EH (cell line): ENCODE measurements around the gene ATG7.
"Not testable (repeated sequence)": the region's sequence is repeated elsewhere in the genome, so short reads cannot be mapped to it uniquely, and the experiment has no call there.

Experiments
- DNase-seq: peaks from one replicate; pipeline ENCODE4 v3.0.0-alpha.2; 2015; ENCODE audit warnings: low read depth

ATG7 gene

GRCh38 chr3:11591391-11592282, 319.4 kb downstream of the ATG7 start:
- DNase-seq: peak; percentile 73

DNA sequence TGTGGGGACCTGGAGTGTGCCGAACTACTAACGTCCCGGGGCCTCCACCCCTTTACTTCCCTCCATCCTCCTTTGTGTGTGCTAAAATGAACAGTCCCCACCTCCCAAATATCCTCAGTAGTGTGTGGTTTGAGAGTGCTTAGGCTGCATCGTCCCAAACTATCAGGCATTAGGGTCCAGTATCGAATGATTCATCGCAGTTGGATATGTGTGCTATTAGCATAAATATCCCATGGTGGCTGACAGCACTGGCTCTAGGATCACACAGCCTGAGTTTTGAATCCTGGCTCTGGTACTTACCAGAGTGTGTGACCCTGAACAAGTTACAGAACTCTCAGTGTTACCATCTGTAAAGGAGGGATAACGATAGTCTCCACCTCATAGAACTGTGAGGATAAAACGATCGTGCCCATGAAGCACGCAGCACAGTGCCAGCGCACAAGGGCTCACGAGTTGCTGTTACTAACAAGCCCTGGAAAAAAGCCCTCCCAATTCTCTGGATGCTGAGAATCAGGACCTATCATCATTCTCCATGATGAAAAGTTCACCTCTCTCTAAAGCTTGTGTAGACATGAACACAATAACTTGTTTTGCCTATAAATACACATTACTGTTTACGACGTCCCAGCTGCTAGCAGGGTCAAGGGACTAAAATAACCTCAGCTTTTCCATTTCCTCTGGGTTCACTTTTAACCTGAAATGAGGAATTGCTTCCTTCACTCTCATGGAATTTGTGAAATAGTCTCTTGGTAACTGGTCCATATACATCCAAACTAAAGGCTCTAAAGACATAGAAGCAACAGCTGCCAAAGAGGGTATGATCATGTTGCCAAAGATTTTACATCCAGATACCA, 320.5 kb downstream of the ATG7 start:
- DNase-seq: peak; percentile 68

DNA sequence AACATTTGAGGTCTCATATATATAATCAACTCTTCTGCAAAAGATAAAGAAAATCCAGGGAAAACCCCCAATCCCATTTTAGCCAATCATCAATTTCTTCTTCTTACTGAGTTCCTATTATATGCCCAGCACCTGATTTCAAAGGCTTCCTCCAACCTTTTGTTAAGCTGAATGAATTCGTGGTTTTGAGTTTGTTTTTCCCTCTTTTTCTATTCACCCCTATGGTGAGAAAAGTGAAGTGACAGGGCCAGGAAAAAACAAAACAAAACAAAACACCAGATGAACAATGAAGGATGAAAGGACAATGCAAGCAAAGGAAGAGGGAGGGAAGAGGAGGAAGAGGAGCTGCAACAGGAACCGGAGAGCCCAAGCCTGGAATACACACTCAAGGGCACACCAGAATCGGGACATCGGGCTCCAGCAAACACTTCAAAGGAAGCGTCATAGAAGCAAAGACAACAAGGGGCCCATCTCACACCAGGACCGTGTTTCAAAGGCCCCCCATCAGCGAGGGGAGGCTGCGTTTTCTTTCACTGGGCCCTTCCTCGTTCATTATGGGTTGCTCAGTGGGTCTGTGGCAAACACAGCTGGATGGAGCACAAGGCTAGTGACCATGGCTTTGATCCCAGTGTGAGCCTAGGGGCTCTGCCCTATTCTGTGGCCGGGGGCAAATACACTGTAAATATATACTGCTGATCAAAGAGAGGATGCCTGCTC, 321.3 kb downstream of the ATG7 start:
- no peak for DNase-seq

- not testable (repeated sequence) for DNase-seq
These were observed 322.8 kb downstream of the ATG7 start for GRCh38 chr3:11595024-11595423.

DNA sequence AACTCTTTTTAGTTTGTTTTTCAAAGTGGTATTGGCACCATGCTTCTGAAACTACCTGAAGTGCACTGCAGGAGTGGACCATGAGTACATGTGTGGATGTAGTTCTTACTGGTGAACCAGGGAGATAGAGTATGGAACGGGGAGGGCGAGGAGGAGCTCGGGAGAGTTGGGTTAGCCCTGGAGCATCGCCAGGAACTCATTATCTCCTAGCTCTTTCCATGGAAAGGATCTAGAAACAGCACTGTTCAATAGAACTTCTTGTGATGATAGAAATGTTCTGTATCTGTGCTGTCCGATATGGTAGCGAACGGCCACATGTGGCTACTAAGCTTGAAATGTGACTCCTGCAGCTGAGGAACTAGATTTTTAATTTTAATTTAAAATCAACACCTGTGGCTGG, 324.2 kb downstream of the ATG7 start:
- no peak for DNase-seq

GRCh38 chr3:11600501-11601282, 328.5 kb downstream of the ATG7 start:
- peak; percentile 100 for DNase-seq

GRCh38 chr3:11601446-11602238, 329.4 kb downstream of the ATG7 start:
- DNase-seq: peak; percentile 54

DNA sequence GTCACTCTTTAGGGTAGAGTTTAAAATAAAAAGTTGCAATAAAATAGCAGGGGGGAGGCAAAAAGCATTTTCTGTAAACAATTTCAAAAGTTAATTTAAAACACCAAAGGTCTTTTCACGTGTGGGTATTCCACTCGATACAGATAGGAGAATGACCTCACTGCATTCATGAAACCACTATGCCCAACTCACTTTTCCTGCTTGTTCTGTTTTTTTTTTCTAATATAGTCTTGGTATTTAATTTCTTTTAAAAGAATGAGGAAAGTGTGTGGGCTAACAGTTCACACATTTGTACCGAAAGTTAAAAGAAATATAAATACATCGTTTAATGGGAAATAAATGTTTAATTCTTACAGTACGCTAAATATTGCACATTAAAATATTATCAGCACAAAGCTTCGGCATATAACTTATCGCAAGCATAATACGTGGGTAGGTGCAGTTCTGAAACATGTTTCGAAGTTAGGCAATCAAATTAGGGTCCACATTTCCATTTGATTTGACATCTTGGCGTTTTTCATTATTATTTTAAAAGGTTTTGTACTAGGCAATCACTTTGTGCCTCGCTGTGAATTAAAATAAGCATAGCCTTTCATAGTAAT, 330.1 kb downstream of the ATG7 start:
- no peak for DNase-seq

GRCh38 chr3:11602886-11603527, 330.8 kb downstream of the ATG7 start:
- no peak for DNase-seq

DNA sequence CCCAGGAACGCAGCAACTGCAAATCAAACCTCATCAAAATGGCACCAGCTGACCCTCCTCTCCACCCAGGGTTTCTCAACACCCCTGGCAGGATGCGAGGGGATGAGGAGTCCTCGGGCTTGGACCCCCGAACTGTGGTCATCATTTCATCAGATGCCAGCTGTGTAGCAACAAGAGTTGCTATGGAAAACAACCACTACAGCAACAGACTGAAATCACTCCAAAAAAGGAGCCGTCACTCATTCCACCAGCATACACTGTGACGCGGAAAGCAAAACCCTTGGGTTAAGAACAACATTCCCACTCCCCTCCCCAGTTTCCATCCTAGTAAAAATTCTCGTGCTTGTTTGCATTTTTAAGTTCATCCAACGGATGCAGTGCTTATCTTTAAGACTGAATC, 331.4 kb downstream of the ATG7 start:
- DNase-seq: peak; percentile 96

GRCh38 chr3:11604139-11604892, 332.1 kb downstream of the ATG7 start:
- peak; percentile 86 for DNase-seq

DNA sequence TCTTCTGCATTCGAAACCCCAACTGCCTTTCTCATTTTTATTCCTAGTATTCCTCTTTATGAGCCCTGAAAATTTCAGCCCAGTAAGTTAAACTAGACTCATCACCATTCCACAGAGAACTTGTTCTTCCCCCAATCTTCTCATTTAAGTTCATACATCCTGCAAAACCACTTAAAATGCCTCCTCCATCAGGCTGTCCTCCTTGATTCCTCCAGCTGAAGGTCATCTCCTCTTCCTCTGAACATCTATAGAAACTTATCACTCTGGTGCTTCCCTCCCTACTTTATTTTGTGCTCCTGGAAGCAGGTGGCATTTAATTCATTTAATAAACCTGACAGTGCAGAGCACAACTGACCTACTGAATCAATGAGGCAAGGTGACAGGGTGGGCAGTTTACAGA, 333.2 kb downstream of the ATG7 start:
- DNase-seq: no peak

DNA sequence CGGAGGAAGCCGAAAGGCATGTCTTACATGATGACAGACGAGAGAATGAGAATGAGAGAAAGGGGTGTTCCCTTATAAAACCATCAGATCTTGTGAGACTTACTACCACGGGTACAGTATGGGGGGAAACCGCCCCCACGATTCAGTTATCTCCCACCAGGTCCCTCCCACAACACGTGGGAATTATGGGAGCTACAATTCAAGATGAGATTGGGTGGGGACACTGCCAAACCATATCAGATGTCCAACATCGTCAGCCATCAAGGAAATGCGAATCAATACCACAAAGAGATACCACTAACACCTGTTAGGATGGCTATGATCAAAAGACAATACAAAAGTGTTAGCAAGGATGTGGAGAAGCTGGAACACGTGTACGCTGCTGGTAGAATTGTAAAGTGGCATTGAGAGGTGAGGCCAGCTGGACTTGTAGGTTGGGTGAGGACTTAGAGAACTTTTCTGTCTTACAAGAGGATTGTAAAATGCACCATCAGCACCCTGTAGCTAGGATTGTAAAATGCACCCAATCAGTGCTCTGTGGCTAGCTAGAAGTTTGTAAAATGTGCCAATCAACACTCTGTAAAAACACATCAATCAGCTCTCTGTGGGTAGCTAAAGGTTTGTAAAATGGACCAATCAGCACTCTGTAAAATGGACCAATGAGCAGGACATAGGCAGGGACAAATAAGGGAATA, 334.0 kb downstream of the ATG7 start:
- DNase-seq: no peak

DNA sequence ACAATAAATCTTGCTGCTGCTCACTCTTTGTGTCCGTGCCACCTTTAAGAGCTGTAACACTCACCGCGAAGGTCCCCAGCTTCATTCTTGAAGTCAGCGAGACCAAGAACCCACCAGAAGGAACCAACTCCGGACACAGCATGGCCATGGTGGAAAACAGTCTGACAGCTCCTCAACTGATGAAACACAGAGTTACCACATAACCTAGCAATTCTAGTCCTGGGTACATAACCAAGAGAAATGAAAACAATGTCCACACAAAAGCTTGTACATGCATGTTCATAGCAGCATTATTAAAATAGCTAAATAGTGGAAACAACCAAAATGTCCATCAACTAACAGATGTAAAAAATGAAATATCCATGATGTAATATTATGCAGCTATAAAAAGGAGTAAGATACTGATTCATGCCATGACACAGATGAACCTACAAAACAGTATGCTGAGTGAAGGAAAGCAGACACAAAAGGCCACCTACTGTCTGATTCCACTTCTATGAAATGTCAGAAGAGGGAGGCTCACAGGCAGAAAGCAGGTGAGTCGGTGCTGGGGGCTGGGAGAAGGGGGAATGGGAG, 334.8 kb downstream of the ATG7 start:
- DNase-seq: no peak
